Liver (tissue), 3 donors: ENCODE measurements around the gene PLA2G10.
"Not testable (repeated sequence)": the region's sequence is repeated elsewhere in the genome, so short reads cannot be mapped to it uniquely, and the experiment has no call there.

ENCODE experiments used
- CTCF ChIP-seq: fragments of 150-350 bp; IDR thresholded peaks from 2 replicates; pipeline ENCODE4 v1.5.1; 2017; ENCODE audit warnings: improper control_type of control experiment, low read depth, low read length; ENCODE audit not compliant: missing input control
- RXRA ChIP-seq, 2 donors: IDR thresholded peaks; 2 replicates each; pipeline ENCODE4 v1.6.1; 2017 to 2018; ENCODE audit warnings: antibody characterized with exemption in 2 of 2, mild to moderate bottlenecking in 1 of 2
- SP1 ChIP-seq: IDR thresholded peaks from 2 replicates; pipeline ENCODE4 v1.6.1; 2018; ENCODE audit warnings: antibody characterized with exemption, mild to moderate bottlenecking
- TF ChIP-seq, protein P1 (sequence below): IDR thresholded peaks from 2 replicates; pipeline ENCODE4 v1.6.1; 2016; ENCODE audit warnings: antibody characterized with exemption
- donor health status: healthy.
- donor health status: healthy.

DNA sequence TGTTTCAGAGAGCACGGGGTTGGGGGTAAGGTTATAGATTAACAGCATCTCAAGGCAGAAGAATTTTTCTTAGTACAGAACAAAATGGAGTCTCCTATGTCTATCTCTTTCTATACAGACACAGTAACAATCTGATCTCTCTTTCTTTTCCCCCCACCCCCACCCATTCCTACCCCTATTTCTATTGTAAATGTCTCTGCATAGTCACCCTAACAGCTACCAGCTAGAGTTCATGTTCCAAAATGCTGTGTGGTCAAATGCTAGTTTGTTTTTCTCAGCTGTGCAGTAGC, 57.2 kb downstream of the PLA2G10 start:
- TF ChIP-seq SP1; CTCF; RXRA (IDR thresholded peaks at IDR 0.05): not testable (repeated sequence)
- TF ChIP-seq, protein P1, sequence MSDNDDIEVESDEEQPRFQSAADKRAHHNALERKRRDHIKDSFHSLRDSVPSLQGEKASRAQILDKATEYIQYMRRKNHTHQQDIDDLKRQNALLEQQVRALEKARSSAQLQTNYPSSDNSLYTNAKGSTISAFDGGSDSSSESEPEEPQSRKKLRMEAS = not testable (repeated sequence)
